C4-2B (cell line): Measurements from ENCODE around the gene DLG2.

Source experiments
- ZFX ChIP-seq: fragments of 450-650 bp; IDR thresholded peaks from 2 replicates; pipeline ENCODE4 v1.6.1; 2017
- TF ChIP-seq, protein P1 (sequence below): fragments of 450-650 bp; conservative IDR thresholded peaks from 2 replicates; pipeline ENCODE4 v1.5.1; 2017; ENCODE audit warnings: mild to moderate bottlenecking

DNA sequence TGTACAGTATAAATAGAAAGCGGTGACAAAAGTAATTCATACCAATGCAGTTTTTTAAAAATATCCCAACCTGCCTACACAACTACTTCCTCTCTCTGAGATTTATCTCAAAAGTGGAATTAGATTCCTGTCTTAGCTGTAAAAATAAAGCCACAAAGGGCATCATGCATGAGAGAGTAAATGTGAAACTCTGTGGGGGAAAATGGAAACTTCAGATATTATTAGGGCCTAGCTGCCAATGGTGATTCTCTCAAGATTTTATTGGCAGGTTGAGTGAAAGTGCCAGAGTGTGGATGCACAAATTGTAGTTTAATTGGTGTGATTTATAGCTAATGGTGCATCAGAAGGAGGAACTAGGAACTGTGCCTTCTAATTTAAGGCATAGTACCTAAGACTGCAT, 1984.0 kb downstream of the DLG2 start:
- TF ChIP-seq, protein P1, sequence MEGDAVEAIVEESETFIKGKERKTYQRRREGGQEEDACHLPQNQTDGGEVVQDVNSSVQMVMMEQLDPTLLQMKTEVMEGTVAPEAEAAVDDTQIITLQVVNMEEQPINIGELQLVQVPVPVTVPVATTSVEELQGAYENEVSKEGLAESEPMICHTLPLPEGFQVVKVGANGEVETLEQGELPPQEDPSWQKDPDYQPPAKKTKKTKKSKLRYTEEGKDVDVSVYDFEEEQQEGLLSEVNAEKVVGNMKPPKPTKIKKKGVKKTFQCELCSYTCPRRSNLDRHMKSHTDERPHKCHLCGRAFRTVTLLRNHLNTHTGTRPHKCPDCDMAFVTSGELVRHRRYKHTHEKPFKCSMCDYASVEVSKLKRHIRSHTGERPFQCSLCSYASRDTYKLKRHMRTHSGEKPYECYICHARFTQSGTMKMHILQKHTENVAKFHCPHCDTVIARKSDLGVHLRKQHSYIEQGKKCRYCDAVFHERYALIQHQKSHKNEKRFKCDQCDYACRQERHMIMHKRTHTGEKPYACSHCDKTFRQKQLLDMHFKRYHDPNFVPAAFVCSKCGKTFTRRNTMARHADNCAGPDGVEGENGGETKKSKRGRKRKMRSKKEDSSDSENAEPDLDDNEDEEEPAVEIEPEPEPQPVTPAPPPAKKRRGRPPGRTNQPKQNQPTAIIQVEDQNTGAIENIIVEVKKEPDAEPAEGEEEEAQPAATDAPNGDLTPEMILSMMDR = no peak
- TF ChIP-seq ZFX = no peak
